Chondrocyte (in vitro differentiated cells): Measurements from ENCODE around the gene IL1R1. TPM values are rescaled to one million over a fixed set of nuclear protein-coding genes. Genes with fewer than 3 reads are reported as not detected.
A peak's percentile ranks its signal among the peaks of the same experiment; 100 is the strongest.

Experiments
- DNase-seq: peaks from one replicate; pipeline ENCODE4 v3.0.0; 2021; ENCODE audit warnings: mixed read lengths, low spot score
- H3K27ac Mint-ChIP-seq: one replicate; pipeline ENCODE4 v1.8.0; 2021; ENCODE audit warnings: mild to moderate bottlenecking, moderate library complexity, mixed read lengths; ENCODE audit not compliant: unreplicated experiment
- H3K27me3 Mint-ChIP-seq: 2 replicates; pipeline ENCODE4 v1.8.0; 2021; ENCODE audit warnings: low read depth, mixed read lengths
- H3K36me3 Mint-ChIP-seq: 2 replicates; pipeline ENCODE4 v1.8.0; 2021; ENCODE audit warnings: low read depth, mixed read lengths
- H3K4me1 Mint-ChIP-seq: 2 replicates; pipeline ENCODE4 v1.8.0; 2021; ENCODE audit warnings: low read depth, mild to moderate bottlenecking, mixed read lengths
- H3K4me3 Mint-ChIP-seq: one replicate; pipeline ENCODE4 v1.8.0; 2021; ENCODE audit warnings: mild to moderate bottlenecking, moderate library complexity, mixed read lengths; ENCODE audit not compliant: unreplicated experiment
- H3K9me3 Mint-ChIP-seq: 2 replicates; pipeline ENCODE4 v1.8.0; 2021; ENCODE audit warnings: low read depth, mixed read lengths
- CTCF ChIP-seq: fragments of 200-600 bp; sonication (generic); IDR thresholded peaks from 2 replicates; pipeline ENCODE4 v1.5.0; 2021; ENCODE audit warnings: antibody characterized with exemption, mild to moderate bottlenecking, moderate library complexity
- total RNA-seq: library from RNA; stranded (reverse); gene quantifications from 3 replicates; pipeline ENCODE4 v1.2.1, GENCODE V29; 2021

Gene IL1R1
- total RNA-seq, 1 donor from 2014 or later, result 22.0 TPM

- DNase-seq, result no peak
- Mint-ChIP-seq H3K27me3 (no peaks in the 10 kb centered on the region), H3K36me3 (no peaks in the 10 kb centered on the region), H3K27ac (no peak overlapping the region), H3K4me3 (no peak overlapping the region), H3K4me1 (peaks cover 31% of the 10 kb centered on the region), H3K9me3 (peaks cover 11% of the 10 kb centered on the region)
- TF ChIP-seq CTCF, result no peak
Measured at GRCh38 chr2:102131564-102131963, 11.0 kb upstream of the IL1R1 start.

- Mint-ChIP-seq H3K4me3 (no peak overlapping the region), H3K36me3 (no peaks in the 10 kb centered on the region), H3K27ac (no peak overlapping the region), H3K4me1 (peaks cover 29% of the 10 kb centered on the region), H3K27me3 (no peaks in the 10 kb centered on the region), H3K9me3 (peaks cover 4% of the 10 kb centered on the region)
- DNase-seq, result no peak
- TF ChIP-seq CTCF, result no peak
Measured at GRCh38 chr2:102137138-102137537, 5.4 kb upstream of the IL1R1 start.

GRCh38 chr2:102138331-102138730 is 4.2 kb upstream of the IL1R1 start:
- Mint-ChIP-seq H3K27me3 (no peaks in the 10 kb centered on the region), H3K9me3 (no peaks in the 10 kb centered on the region), H3K36me3 (no peaks in the 10 kb centered on the region), H3K4me3 (no peak overlapping the region), H3K27ac (no peak overlapping the region), H3K4me1 (peaks cover 36% of the 10 kb centered on the region)
- no peak for DNase-seq
- no peak for TF ChIP-seq CTCF

- no peaks in the 10 kb centered on the region for H3K36me3 Mint-ChIP-seq
- H3K27me3 Mint-ChIP-seq, result no peaks in the 10 kb centered on the region
- no peak for DNase-seq
- H3K9me3 Mint-ChIP-seq, result peaks cover 2% of the 10 kb centered on the region
- H3K27ac Mint-ChIP-seq, result peak overlapping the region; percentile 25
- peaks cover 50% of the 10 kb centered on the region for H3K4me1 Mint-ChIP-seq
- H3K4me3 Mint-ChIP-seq, result no peak overlapping the region
- no peak for TF ChIP-seq CTCF
Measured at GRCh38 chr2:102139851-102140250, 2.7 kb upstream of the IL1R1 start.

GRCh38 chr2:102140377-102140776 is 2.2 kb upstream of the IL1R1 start:
- peak overlapping the region; percentile 13 for H3K27ac Mint-ChIP-seq
- H3K27me3 Mint-ChIP-seq, result no peaks in the 10 kb centered on the region
- no peak for TF ChIP-seq CTCF
- H3K4me3 Mint-ChIP-seq, result no peak overlapping the region
- DNase-seq, result no peak
- H3K9me3 Mint-ChIP-seq, result peaks cover 5% of the 10 kb centered on the region
- peaks cover 2% of the 10 kb centered on the region for H3K36me3 Mint-ChIP-seq
- peaks cover 50% of the 10 kb centered on the region for H3K4me1 Mint-ChIP-seq
